ENCODE data around the gene LENG1.

GRCh38 chr19:54145541-54146158 lies 13.9 kb downstream of the LENG1 start:
- TF ChIP-seq EP300 (IDR thresholded peaks at IDR 0.05; ENCODE audit: borderline replicate concordance) (no peak), TAF1 (IDR thresholded peaks at IDR 0.05; ENCODE audit: low read depth) (no peak), CEBPB (IDR thresholded peaks at IDR 0.05) (no peak), RAD21 (IDR thresholded peaks at IDR 0.05; ENCODE audit: low read depth) (no peak), ZBTB7A (IDR thresholded peaks at IDR 0.05; ENCODE audit: low read depth) (no peak), TCF12 (IDR thresholded peaks at IDR 0.05; ENCODE audit: low read depth) (no peak), TEAD4 (IDR thresholded peaks at IDR 0.05) (no peak), FOXM1 (IDR thresholded peaks at IDR 0.05; ENCODE audit: borderline replicate concordance, low read depth) (no peak), CREB1 (IDR thresholded peaks at IDR 0.05; ENCODE audit: low read depth) (no peak), EGR1 (IDR thresholded peaks at IDR 0.05) (no peak)
- TF ChIP-seq, protein P1, sequence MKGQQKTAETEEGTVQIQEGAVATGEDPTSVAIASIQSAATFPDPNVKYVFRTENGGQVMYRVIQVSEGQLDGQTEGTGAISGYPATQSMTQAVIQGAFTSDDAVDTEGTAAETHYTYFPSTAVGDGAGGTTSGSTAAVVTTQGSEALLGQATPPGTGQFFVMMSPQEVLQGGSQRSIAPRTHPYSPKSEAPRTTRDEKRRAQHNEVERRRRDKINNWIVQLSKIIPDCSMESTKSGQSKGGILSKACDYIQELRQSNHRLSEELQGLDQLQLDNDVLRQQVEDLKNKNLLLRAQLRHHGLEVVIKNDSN (IDR thresholded peaks at IDR 0.05): no peak
- TF ChIP-seq, protein P2, sequence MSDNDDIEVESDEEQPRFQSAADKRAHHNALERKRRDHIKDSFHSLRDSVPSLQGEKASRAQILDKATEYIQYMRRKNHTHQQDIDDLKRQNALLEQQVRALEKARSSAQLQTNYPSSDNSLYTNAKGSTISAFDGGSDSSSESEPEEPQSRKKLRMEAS (IDR thresholded peaks at IDR 0.05): no peak

Data from Ishikawa (cell line).